ENCODE measurements around the gene SFSWAP.

GRCh38 chr12:131847456-131847855 is 136.6 kb downstream of the SFSWAP start:
- TF ChIP-seq SP1 (CRISPR knock-in tag; conservative IDR thresholded peaks at IDR 0.05) (no peak), CTCF (IDR thresholded peaks at IDR 0.05) (no peak), JAZF1 (CRISPR knock-in tag; IDR thresholded peaks at IDR 0.05) (no peak), ZNF423 (CRISPR knock-in tag; IDR thresholded peaks at IDR 0.05) (no peak), TEAD4 (CRISPR knock-in tag; IDR thresholded peaks at IDR 0.05) (no peak), E2F4 (CRISPR knock-in tag; IDR thresholded peaks at IDR 0.05; ENCODE audit: borderline replicate concordance, low read depth) (no peak), RORB (CRISPR knock-in tag; IDR thresholded peaks at IDR 0.05) (no peak), ZNF281 (CRISPR knock-in tag; IDR thresholded peaks at IDR 0.05) (no peak), SMAD3 (CRISPR knock-in tag; IDR thresholded peaks at IDR 0.05; ENCODE audit: borderline replicate concordance) (no peak), NR1H2 (CRISPR knock-in tag; IDR thresholded peaks at IDR 0.05) (no peak), USF2 (CRISPR knock-in tag; IDR thresholded peaks at IDR 0.05) (no peak), PREB (CRISPR knock-in tag; IDR thresholded peaks at IDR 0.05; ENCODE audit: borderline replicate concordance) (no peak), JUN (CRISPR knock-in tag; IDR thresholded peaks at IDR 0.05) (no peak)
